Cortex of kidney (tissue), 1 donor: ENCODE data around the gene RUNDC1.

ENCODE experiments used
- DNase-seq: peaks from one replicate; lab custom pipeline; 2025; lab: John Stamatoyannopoulos, UW

Gene RUNDC1

DNA sequence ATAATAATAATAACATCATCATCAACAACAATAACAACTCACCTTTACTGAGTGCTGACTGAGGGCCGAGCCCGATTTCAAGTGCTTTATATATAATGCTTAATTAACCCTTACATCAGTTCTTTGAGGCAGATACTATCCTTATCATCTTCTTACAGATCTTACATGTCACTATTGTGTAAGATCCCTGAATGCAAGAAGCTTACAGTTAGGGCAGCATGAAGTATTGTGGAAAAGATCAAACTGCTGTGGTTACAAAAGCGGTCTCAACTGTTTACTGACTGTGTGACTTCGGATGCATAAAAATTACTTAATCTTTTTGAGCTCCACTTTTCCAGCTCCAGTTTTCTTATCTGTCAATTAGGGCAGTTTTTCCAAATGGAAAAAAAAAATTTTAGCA is 38.6 kb downstream of the RUNDC1 start:
- no peak for DNase-seq

DNA sequence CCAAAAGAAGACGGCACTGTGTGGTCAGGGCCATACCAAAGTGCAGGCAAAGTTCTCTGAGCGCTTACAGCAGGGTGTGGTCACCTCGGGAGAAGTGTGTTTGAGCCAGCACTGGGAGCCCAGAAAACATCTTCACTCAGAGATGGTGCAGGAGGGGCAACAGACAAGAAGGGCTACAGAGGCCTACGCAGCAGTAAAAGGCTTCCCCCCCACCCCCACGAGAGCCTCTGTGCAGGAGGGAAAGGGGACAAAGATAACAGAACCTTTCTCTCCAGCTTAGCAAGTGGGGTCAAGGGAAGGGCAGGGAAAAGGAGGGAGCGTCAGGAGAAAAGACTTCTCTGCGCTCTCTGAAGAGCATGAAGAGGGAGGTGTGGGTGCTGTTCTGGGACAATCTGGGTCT is 39.1 kb downstream of the RUNDC1 start:
- no peak for DNase-seq

DNA sequence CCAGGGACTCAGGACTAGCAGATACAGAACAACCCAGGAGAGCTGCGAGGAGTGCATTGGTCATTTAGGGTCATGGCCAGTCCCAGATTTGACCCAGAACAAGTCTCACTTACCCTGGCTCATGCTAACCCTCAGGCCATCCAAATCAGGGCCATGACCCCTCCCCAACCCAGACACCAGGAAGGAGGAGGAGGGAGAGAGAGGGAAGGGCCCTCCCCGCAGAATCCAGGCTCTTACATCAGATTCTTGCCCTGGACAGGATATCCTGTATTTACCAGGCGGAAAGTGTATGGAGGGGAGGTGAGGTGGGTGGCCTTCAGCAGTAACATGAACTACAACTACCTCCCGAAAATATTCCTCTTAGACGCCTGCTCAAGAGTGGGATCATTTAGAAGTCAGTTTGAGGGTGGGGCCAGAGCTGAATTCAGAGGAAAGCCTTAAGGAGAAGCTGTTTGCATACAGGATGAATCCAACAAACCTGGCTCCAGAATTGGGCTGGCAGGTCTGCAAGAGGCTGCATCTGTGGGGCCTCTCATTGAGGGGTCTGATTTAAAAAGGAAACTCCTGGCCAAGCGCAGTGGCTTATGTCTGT is 39.8 kb downstream of the RUNDC1 start:
- DNase-seq = no peak

DNA sequence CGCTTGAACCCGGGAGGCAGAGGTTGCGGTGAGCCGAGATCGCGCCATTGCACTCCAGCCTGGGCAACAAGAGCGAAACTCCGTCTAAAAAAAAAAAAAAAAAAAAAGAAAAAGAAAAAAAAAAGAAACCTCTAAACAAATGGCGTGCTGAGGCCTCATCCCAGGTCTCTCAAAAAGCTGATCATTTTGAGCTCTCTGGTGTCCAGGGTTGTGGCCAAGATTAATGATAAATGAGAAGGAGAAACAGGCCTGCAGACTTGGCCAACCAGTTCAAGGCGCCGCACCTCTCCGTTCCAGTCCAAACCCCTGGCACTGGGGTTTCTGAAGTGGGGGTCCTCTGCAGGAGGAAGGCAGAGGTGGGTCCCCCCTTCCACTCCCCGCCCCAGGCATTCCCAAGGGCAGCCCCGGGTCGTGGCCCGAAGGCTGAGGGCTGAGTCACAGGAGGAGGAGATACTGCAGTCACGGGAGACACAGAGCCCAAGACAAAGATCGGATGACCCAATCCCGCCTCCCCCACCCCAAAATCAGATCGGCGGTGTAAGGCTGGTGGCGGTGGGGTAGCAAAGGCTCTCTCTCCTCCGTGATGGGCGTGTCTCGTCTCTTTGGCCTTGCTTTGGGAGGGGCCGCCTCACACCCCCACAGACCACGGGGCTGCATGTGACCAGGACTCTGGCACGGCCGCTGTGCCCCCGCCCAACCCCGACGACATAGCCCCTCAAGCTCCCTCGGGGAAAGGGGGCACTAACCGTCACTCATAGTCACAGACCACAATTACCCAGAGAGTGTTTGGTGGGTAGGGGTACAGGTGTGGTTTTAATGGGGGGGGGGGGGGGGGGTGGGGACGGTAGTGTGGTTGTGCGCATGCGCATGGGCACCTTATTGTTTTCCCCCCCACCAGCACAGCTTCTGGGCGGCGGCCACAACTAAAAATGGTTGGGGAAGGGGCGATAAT is 40.7 kb downstream of the RUNDC1 start:
- DNase-seq = no peak

DNA sequence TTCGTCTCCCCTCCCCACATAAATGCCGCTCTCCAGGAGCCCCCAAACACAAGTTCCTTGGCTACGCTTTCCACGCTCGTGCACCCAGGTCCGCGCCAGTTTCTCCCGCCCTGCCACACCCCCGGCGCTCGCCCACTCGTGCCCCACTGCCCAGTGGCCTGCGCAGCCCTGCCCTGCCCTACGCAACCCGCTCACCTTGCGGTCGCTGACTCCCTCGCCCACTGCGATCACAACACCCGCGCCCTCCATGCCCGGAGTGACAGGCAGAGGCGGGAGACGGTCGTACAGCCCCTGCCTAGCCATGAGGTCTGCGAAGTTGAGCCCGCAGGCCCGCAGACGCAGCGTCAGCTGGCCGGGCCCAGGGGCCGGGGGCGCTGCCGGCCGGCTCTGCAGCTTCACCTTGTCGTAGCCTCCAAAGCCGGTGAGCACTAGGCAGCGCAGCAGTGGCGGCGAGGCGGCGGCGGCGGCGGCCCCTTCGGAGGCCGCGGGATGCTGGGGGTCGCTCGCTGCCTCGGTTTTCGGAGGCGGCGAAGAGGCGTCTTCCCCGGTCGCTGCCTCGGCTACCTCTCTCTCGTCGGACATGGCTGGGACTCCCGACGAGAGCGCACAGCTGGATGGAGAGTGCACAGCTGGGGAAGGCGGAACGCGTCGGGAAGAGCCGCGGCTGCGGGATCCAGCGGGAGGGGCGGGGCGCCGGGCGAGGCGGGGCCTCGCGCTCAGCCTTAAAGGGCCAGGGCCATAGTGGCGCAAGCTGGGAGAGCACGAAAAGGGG is 41.6 kb downstream of the RUNDC1 start, which contains the start of gene VAT1:
VAT1 (minus strand) TSS at position 645 of the 772 bp plus-strand sequence; CDS start at position 582, 63 bp downstream.
- DNase-seq = no peak

DNA sequence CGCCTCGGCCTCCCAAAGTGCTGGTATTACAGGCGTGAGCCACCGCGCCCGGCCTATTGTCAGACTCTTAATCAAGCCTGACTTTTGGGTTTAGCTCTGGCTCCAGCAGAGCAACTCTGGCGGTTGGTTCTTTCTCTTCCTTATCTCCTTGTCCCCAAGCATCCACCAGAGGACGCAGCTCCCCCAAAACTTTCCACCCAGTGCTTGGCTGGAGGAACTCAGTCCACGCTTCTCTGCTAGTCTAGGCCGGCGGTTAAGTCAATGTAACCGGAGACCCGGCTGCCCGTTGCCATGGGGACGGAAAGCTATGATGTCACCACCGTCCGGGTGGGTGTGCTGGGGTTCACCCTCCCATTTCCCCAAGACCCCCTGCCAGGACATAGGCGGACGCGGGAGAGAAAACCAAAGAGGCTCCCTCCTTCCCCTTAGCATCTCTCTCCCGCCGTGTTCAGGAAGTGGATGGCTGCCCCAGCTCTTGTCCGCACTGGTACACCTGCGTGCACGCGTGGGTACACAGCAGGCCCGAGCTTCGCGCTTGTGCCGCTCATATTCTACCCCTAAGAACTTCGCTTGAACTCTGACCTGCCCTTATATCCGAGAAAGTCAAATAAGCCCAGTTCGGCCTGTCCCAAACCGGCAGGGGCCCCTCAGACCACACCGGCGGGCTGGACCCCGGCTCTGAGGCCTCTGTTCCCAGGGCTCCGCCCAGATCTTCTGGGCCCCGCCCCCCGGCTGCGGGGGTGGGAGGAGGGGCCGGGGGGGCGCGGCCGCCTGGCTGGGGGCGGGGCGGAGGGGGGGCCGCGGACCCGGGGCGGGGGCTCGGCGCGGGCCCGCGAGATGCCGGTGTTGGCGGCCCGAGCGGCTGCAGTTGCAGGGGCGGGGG is 44.3 kb downstream of the RUNDC1 start, which contains the start of gene RND2:
RND2 (plus strand) TSS at position 825 of the 883 bp plus-strand sequence. CDS start 117 bp downstream, outside the sequence.
- no peak for DNase-seq

DNA sequence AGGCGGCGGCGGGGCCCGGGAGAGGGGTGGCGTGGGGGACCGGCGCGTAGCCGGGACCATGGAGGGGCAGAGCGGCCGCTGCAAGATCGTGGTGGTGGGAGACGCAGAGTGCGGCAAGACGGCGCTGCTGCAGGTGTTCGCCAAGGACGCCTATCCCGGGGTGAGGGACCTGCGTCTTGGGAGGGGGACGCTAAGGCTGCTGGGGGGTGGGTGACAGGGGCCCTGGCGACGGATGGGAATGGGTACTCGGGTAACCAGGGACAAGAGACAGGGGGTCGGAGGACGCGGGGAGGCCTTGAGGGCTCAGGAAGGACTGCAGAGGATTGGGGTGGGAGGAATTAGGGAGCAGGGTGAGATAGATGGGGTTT is 44.9 kb downstream of the RUNDC1 start:
- no peak for DNase-seq

DNA sequence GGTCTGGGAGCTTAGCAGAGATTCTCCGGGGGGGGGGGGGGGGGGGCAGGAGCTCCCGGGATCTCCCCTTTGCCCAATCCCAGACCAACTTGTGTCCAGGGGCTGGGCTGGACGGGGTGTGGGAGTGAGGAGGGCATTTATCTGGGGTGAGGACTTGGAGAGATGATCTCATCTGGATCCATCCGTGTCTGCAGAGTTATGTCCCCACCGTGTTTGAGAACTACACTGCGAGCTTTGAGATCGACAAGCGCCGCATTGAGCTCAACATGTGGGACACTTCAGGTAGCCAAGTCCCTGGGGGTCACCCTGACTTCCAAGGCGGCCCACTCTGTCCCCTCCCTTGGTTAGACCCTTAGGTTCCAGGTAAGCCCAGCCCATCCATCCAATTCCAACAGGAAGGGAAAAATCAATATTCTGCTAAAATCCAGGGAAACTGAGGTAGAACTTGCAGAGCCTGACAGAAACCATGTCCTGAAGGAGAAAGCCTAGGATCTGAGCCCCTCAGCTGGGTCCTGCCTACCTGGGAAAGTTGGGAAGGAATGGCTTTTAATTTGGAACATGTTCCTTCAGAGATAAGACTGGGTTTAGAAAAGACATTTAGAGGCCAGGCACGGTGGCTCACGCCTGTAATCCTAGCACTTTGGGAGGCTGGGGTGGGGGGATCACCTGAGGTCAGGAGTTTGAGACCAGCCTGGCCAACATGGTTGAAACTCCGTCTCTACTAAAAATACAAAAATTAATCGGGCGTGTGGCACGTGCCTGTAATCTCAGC is 45.6 kb downstream of the RUNDC1 start:
- no peak for DNase-seq

DNA sequence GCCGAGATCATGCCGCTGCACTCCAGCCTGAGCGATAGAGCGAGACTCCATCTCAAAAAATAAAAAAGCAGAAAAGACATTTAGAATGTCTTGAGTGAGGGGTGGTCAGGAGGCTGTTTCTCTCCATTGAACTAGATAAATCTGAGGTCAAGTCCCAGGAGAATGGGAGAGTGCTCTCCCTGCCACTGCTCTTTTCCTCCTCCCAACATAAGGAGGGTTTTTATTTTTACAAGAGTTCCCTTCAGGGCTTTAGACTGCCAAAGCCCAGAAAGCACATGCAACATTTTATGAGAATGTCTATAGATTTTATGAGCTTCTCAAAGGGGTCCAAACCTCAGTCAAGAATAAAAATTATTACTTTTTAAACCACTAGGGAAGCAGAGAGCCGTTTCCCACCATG is 46.2 kb downstream of the RUNDC1 start:
- no peak for DNase-seq

DNA sequence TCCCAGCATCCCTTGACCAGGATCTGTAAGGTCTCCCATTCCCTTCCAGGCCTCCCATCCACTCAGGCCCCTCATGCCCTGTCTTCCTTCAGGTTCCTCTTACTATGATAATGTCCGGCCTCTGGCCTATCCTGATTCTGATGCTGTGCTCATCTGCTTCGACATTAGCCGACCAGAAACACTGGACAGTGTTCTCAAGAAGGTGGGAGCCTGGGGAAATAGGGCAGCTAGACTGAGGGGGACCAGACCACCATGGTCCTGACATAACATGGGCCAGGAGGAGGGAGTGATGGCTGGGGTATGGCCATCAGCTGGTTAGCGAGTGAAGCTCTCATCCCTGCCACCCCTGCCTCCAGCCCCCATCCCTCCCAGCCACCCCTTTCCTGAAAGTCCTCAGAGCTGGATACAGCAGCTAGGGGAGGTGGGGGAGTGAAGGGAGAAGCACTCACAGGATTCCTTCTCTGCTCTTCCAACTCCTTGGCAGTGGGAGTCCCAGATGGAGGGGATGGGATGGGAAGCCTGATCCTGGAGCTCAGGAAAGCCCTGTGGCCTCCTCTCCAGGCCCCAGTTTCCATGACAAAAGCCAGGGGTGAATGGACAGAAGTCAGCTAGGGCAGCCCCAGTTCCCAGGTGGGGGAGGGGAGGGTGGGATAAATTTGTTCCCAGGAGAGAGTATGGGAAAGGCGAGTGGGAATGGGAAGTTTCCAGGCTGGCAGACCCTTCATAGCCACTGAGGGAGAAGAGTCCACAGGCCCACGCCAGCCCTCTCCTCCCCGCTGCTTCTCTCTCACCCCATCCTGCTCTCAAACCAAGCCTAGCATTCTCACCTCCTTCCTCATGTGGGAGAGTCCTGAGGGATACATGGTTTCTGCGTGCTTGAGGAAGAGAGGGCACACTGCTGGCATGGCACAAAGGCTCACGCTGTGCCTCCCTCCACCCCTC is 47.0 kb downstream of the RUNDC1 start:
- DNase-seq = no peak

DNA sequence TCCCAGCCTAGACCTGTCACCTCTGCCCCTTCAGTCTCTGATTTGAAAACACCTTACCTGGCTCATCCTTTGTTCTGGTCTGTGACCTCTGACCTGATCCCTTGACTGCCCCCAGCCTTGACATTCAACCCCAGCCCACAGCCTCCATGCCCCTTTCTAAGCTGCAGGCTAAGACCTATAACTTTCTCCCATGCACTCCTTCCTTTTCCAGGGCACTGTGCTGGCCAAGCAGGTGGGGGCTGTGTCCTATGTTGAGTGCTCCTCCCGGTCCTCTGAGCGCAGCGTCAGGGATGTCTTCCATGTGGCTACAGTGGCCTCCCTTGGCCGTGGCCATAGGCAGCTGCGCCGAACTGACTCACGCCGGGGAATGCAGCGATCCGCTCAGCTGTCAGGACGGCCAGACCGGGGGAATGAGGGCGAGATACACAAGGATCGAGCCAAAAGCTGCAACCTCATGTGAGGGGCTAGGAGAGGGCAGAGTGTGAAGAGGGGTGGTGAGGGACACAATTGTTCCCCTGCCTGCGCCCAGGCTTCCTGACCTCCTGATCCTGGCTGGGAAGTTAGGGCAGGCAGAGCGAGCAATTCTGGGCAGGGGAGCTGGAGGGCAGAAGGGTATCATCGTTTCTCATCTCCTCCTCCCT is 48.0 kb downstream of the RUNDC1 start:
- DNase-seq = no peak

DNA sequence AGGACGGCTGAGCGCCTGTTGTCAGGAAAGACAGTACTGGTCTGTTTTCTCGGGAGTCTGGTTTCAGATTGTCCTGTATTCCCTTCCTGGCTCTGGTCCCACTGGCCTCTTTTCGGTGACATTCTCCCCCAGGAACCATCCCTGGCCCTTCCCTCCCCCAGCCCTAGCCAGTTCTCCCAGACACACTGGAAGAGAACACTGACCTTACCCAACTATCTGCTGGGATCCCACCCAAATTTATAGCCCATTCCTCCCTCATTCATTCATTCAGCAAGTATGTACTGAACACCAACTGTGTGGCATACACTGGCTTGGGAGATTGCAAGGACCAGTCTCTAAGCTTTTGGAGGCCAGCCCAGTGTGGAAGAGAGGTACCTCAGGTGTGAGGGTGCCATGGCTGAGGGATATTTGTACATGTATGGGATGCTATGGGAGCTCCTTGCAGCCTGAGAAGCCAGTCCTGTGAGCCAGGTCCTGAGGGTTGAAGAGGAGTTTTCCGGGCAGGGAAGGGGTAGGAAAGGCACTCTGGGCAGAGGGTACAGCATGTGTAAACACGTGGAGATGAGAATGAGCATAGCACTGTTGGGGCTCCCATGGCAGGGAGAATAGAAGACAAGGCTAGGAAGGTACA is 49.9 kb downstream of the RUNDC1 start:
- DNase-seq = no peak

DNA sequence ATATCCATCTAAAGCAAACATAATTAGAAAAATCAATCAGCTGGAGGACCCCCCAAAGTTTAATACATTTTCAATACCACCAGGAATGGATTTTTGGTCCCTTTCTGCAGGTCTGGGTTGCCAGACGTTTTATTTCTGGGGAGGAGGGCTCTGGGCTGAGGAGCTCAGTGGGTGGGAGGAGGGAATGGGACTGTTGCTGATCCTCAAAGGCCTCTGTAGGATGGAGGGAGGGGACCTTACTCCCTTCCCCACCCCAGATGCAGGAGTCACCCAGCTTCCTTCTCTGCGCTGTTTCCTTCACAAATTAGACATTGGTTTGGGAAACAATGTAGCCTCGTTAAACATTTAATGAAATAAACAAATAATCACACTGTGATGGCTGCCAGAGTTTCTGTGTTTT is 51.3 kb downstream of the RUNDC1 start:
- no peak for DNase-seq

DNA sequence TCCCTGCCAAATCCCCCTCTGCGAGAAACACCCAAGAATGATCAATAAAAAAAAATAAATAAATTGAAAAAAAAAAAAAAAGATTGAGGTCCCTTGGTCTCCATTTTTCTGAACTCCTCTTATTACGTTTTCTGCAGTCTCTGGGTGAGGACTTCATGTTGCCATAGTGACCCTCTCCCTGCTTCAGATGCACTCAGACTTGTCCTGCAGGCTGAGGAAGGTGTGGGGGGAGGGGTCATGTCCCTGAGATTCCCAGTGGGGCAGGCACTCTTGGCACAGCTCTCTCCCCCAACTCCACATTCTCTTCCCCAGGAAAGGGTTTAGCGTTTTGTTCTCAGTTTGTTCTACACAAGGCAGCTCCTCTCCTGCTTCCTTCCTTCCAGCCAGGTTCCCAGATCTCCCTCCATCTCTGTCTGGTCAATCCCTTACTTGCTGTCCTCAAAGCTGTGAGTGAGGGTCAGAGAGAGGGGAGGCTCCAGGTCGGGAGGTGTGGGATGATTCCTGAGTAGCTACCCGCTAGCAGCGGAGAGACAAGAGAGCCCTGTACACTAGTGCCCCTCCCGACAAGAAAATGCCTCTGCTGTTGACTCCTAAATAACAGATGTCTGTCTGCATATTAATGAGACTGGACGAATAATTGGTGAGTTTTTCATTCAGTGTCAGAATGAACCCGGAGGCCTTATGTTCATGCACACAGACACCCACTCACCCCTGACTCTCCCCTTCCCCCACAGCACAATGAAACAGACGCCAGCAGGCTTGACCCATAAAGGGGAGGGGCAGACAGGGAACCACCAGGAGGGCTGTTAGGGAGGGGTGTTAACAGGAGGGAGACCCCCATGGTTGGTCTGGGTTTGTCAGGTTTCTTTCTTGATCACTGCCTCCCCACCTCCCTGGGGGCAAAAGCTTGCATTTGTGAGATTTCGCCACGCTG is 53.9 kb downstream of the RUNDC1 start:
- no peak for DNase-seq

DNA sequence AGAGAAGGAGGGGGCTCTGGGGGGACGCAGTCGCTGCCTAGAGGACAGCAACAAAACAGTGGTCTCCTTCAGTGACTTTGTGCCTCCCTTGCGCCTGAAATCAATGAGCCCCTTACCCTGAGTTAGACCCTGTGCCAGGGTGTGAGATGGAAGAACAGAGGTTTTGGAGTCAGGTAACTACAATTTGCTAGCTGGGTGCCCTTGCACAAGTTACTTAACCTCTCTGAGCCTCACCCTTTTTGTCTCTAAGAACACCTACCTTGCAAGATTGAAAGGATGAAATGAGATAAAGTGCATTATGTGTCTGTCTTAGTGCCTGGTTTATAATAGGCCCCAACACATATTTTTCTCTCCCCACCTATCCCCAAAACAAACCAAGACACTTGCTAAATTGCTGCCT is 54.5 kb downstream of the RUNDC1 start:
- DNase-seq = no peak

DNA sequence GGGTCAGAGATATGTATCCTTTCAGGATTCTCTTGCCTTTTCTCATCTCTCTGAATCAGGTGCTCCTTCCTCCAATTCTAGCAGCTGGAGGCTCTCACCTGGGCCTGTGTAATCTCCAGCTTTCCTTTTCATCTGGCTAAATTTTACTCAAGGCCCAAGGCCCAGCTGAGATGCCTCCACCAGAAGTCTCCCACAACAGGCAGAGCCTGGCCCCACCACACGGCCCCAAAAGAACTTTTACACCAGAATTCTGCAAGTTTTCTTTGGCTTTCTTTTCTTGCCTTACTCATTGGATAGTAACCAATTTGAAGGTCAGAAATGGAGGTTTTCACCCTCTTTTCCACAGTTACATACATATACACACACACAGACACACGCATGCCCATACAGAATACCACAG is 59.3 kb downstream of the RUNDC1 start:
- no peak for DNase-seq

DNA sequence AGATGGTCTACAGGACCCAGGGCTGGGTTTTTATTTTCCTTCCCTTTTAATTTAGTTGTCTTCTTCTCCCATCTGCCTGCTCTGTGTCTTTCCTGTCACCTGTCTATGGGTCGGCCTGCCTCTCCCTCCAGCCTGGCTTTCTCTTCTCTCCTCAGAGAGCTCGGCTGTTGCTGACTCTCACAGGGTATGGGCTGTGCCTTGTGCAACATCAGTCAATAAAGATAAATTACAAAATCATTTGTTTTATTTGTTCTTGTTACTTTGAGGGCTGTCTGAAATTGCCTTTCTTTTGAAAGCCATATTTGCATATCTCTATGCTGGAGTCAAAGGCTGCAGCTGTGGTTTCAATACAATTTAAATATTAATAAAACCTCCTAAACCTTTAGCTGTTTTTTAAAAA is 60.3 kb downstream of the RUNDC1 start:
- DNase-seq = no peak
